Testis (tissue), 3 donors: Measurements from ENCODE around the gene NGLY1. TPM values are rescaled to one million over a fixed set of nuclear protein-coding genes. Genes with fewer than 3 reads are reported as not detected.

Source experiments
- DNase-seq: peaks from one replicate; pipeline ENCODE4 v3.0.0-alpha.2; 2019
- H3K27ac ChIP-seq, 2 donors: fragments of 200-600 bp; sonication (generic); one replicate each; pipeline ENCODE4 v1.5.1; 2019
- H3K27me3 ChIP-seq: fragments of 200-600 bp; sonication (generic); one replicate; pipeline ENCODE4 v1.5.1; 2019
- H3K36me3 ChIP-seq: fragments of 200-600 bp; sonication (generic); one replicate; pipeline ENCODE4 v1.5.1; 2017; ENCODE audit warnings: low read depth; ENCODE audit errors: missing control alignments
- H3K4me1 ChIP-seq: fragments of 200-600 bp; sonication (generic); one replicate; pipeline ENCODE4 v1.5.1; 2019
- H3K4me3 ChIP-seq, 2 donors: fragments of 200-600 bp; sonication (generic); one replicate each; pipeline ENCODE4 v1.5.1; 2017 to 2019
- H3K9me3 ChIP-seq: fragments of 200-600 bp; sonication (generic); one replicate; pipeline ENCODE4 v1.5.1; 2017
- CTCF ChIP-seq, 3 experiments: fragments of 450-650 bp in 2 of 3; fragments of 200-600 bp in 1 of 3; sonication (generic) in 1 of 3; IDR thresholded peaks; one replicate each; pipeline ENCODE4 v1.5.1; 2016 to 2019; ENCODE audit warnings: antibody characterized with exemption in 3 of 3, mild to moderate bottlenecking in 2 of 3, moderate library complexity in 1 of 3
- POLR2A ChIP-seq: fragments of 450-650 bp; IDR thresholded peaks from one replicate; pipeline ENCODE4 v1.6.1; 2017; ENCODE audit warnings: antibody characterized with exemption, mild to moderate bottlenecking, moderate library complexity
- WGBS, 2 donors: methylation state at CpG; one replicate each; pipeline ENCODE4 v1.1.5; 2018; 5-methylcytosine and 5-hydroxymethylcytosine counted together
- intact Hi-C: fragments of 100-400 bp; cut with DNase I; formaldehyde crosslinking; loops from one replicate; pipeline ENCODE4 v1.15.1; 2023; ENCODE audit warnings: low total_unique reads
- polyA plus RNA-seq: library from polyadenylated mRNA; stranded (reverse); fragments of 350-450 nt; fragmentation: Illumina TruSeq; extraction: RNeasy Lipid Tissue Mini Kit (QIAGEN cat#74804); gene quantifications from one replicate; pipeline ENCODE4 v1.2.3, GENCODE V29; 2014; ENCODE audit warnings: low read depth, low replicate concordance; ENCODE audit not compliant: insufficient read depth
- total RNA-seq, 2 donors: library from RNA; depleted of rRNA; stranded (reverse); fragments of >200 nt; gene quantifications; one replicate each; pipeline ENCODE4 v1.2.3, GENCODE V29; 2016

The NGLY1 gene
- total and polyA plus RNA-seq, 3 donors from 2014 or later: 58.2 to 108 (median 107) TPM

- Histone ChIP-seq H3K27me3 (no peaks in the 10 kb centered on the region), H3K27ac (no peak overlapping the region), H3K9me3 (no peaks in the 10 kb centered on the region), H3K36me3 (no peaks in the 10 kb centered on the region), H3K4me3 (no peak overlapping the region), H3K4me1 (peaks cover 7% of the 10 kb centered on the region)
- intact Hi-C loops: no loop called here
- DNase-seq: no peak
- 84 to 92% methylated on average over 3 of the region's 3 CpGs for WGBS, 2 donors
- TF ChIP-seq CTCF (IDR thresholded peaks at IDR 0.05) (no peak), POLR2A (no peak)
Observed at GRCh38 chr3:25787689-25788088, 4.4 kb upstream of the NGLY1 start.

- H3K4me3 ChIP-seq: no peak overlapping the region
- no peaks in the 10 kb centered on the region for H3K9me3 ChIP-seq
- intact Hi-C loops: no loop called here
- TF ChIP-seq CTCF (IDR thresholded peaks at IDR 0.05): no peak
- no peak for TF ChIP-seq POLR2A
- H3K27me3 ChIP-seq: no peaks in the 10 kb centered on the region
- 87% methylated on average over 3 of the region's 3 CpGs for WGBS, 2 donors
- H3K27ac ChIP-seq: no peak overlapping the region
- peaks cover 11% of the 10 kb centered on the region for H3K4me1 ChIP-seq
- no peaks in the 10 kb centered on the region for H3K36me3 ChIP-seq
- DNase-seq: no peak
Observed at GRCh38 chr3:25785826-25786225, 2.6 kb upstream of the NGLY1 start.

- no peak for DNase-seq
- Histone ChIP-seq H3K27me3 (no peaks in the 10 kb centered on the region), H3K9me3 (no peaks in the 10 kb centered on the region), H3K36me3 (no peaks in the 10 kb centered on the region), H3K27ac (no peak overlapping the region), H3K4me1 (peaks cover 7% of the 10 kb centered on the region), H3K4me3 (no peak overlapping the region)
- 84 to 98% methylated on average over 1 of the region's 1 CpG for WGBS, 2 donors
- TF ChIP-seq CTCF (IDR thresholded peaks at IDR 0.05) (no peak), POLR2A (no peak)
- intact Hi-C loops: no loop called here
Observed at GRCh38 chr3:25784971-25785370, 1.7 kb upstream of the NGLY1 start.

GRCh38 chr3:25783661-25784512 is 644 bp upstream of the NGLY1 start:
- WGBS, 2 donors: 16 to 28% methylated on average over 19 to 33 of the region's 34 CpGs
- no peaks in the 10 kb centered on the region for H3K36me3 ChIP-seq
- peak overlapping the region; percentile 71 to 80 for H3K27ac ChIP-seq
- intact Hi-C loops: no loop called here
- DNase-seq: peak; percentile 62
- no peak for TF ChIP-seq POLR2A
- TF ChIP-seq CTCF (IDR thresholded peaks at IDR 0.05): peak in 1 of 3 experiments; percentile 4
- no peaks in the 10 kb centered on the region for H3K27me3 ChIP-seq
- no peaks in the 10 kb centered on the region for H3K9me3 ChIP-seq
- H3K4me3 ChIP-seq: peak overlapping the region; percentile 75 to 85
- peaks cover 7% of the 10 kb centered on the region for H3K4me1 ChIP-seq

- WGBS, 2 donors: 0% methylated on average over 14 of the region's 14 CpGs
- TF ChIP-seq POLR2A: no peak
- no peak for TF ChIP-seq CTCF (IDR thresholded peaks at IDR 0.05)
- DNase-seq: no peak
- peaks cover 7% of the 10 kb centered on the region for H3K4me1 ChIP-seq
- H3K9me3 ChIP-seq: no peaks in the 10 kb centered on the region
- H3K36me3 ChIP-seq: no peaks in the 10 kb centered on the region
- peak overlapping the region; percentile 79 to 80 for H3K27ac ChIP-seq
- no peaks in the 10 kb centered on the region for H3K27me3 ChIP-seq
- H3K4me3 ChIP-seq: peak overlapping the region; percentile 75 to 85
- intact Hi-C loops: no loop called here
Observed at GRCh38 chr3:25782636-25782937, 656 bp downstream of the NGLY1 start.
